ENCODE measurements around the gene TNNT3.

DNA sequence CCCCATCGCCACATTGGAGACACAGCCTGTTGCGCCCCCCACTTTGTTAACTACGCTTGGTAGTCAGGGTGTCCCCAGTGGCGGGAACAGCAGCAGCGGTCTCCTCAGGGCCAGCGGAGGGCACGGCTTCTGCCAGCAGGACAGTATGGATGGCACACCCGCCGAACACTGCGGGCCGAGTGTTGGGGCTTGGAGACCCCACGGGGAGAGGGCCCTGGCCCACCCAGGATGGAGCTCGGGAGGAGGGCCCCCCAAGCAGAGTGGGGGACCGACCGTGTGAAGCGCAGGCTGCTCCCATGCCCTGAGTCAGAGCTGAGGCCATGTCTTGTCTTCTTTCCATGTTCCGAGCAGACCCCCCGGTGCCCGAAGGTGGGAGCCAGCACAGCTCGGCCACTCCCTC is 45.5 kb downstream of the TNNT3 start:
- no peak for TF ChIP-seq EP300 (IDR thresholded peaks at IDR 0.05)
- TF ChIP-seq, protein P1, sequence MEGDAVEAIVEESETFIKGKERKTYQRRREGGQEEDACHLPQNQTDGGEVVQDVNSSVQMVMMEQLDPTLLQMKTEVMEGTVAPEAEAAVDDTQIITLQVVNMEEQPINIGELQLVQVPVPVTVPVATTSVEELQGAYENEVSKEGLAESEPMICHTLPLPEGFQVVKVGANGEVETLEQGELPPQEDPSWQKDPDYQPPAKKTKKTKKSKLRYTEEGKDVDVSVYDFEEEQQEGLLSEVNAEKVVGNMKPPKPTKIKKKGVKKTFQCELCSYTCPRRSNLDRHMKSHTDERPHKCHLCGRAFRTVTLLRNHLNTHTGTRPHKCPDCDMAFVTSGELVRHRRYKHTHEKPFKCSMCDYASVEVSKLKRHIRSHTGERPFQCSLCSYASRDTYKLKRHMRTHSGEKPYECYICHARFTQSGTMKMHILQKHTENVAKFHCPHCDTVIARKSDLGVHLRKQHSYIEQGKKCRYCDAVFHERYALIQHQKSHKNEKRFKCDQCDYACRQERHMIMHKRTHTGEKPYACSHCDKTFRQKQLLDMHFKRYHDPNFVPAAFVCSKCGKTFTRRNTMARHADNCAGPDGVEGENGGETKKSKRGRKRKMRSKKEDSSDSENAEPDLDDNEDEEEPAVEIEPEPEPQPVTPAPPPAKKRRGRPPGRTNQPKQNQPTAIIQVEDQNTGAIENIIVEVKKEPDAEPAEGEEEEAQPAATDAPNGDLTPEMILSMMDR (IDR thresholded peaks at IDR 0.05) = no peak
- TF ChIP-seq POLR2A (IDR thresholded peaks at IDR 0.05) = no peak
- TF ChIP-seq POLR2AphosphoS5 (IDR thresholded peaks at IDR 0.05) = no peak
